Measurements from ENCODE around the gene HSPA4.
"Not testable (repeated sequence)": the region's sequence is repeated elsewhere in the genome, so short reads cannot be mapped to it uniquely, and the experiment has no call there.

The HSPA4 gene

DNA sequence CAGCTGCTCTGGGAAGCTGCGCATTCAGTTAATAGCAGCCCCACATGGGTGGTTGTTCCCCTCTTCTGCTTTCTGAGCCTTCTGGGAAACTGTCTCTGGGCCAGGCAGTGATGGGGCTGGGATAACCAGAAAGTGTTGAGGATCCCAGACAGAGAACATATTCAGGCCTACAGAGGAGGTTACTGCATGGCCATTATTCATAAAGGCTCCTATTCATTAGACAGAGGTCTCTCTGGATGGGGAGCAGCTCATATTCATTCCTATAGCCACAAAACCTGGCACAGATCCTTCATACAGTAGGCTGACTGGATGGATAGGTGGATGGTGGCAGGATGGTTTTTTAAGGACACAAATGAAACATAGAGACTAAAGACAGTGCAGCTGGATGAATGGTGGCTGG lies 76.3 kb downstream of the HSPA4 start:
- TF ChIP-seq, protein P1, sequence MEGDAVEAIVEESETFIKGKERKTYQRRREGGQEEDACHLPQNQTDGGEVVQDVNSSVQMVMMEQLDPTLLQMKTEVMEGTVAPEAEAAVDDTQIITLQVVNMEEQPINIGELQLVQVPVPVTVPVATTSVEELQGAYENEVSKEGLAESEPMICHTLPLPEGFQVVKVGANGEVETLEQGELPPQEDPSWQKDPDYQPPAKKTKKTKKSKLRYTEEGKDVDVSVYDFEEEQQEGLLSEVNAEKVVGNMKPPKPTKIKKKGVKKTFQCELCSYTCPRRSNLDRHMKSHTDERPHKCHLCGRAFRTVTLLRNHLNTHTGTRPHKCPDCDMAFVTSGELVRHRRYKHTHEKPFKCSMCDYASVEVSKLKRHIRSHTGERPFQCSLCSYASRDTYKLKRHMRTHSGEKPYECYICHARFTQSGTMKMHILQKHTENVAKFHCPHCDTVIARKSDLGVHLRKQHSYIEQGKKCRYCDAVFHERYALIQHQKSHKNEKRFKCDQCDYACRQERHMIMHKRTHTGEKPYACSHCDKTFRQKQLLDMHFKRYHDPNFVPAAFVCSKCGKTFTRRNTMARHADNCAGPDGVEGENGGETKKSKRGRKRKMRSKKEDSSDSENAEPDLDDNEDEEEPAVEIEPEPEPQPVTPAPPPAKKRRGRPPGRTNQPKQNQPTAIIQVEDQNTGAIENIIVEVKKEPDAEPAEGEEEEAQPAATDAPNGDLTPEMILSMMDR (IDR thresholded peaks at IDR 0.05): no peak
- no peak for TF ChIP-seq ZFX (IDR thresholded peaks at IDR 0.05; ENCODE audit: borderline replicate concordance)
- H3K27ac ChIP-seq: no peak overlapping the region

DNA sequence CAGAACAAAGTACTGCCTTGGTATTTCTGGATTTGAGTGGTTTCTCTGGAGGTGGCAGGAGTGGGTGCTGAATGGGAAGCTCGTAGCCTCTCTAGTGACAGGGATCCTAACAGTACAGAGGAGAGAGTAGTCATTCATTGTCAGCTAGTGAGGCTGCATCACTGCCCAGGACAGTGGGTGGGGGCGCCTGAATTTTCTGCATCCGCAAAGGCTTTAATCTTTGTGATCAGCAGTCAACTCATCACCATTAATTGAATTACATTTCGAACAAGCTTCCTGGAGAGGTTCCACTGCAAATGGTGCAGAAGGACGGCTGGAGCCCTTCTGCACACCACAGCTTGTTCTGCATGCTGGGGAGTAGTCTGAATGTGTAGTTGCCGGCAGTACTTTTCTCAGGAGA lies 77.5 kb downstream of the HSPA4 start:
- H3K27ac ChIP-seq: no peak overlapping the region
- TF ChIP-seq, protein P1 (IDR thresholded peaks at IDR 0.05): no peak
- TF ChIP-seq ZFX (IDR thresholded peaks at IDR 0.05; ENCODE audit: borderline replicate concordance): no peak

DNA sequence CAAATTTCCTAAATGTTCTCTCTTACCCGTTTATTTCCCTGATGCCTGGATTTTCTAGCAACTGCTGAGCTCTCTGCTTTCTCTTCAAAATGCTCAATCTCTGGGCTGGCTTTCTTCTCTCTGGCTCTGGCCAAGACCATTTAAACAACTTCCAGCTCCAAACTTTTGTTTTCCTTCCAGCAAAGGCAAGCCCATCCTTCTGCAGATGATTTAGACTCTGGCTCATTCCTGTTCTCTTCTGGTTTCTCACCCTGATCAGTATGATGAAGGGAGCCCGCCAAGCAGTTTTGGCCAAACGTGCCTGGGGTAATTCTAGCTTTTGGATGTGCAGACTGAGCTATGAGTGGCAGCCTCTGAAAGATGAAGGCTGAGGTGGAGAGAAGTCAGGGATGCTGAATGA lies 78.1 kb downstream of the HSPA4 start:
- H3K27ac ChIP-seq: no peak overlapping the region
- TF ChIP-seq, protein P1 (IDR thresholded peaks at IDR 0.05): no peak
- no peak for TF ChIP-seq ZFX (IDR thresholded peaks at IDR 0.05; ENCODE audit: borderline replicate concordance)

DNA sequence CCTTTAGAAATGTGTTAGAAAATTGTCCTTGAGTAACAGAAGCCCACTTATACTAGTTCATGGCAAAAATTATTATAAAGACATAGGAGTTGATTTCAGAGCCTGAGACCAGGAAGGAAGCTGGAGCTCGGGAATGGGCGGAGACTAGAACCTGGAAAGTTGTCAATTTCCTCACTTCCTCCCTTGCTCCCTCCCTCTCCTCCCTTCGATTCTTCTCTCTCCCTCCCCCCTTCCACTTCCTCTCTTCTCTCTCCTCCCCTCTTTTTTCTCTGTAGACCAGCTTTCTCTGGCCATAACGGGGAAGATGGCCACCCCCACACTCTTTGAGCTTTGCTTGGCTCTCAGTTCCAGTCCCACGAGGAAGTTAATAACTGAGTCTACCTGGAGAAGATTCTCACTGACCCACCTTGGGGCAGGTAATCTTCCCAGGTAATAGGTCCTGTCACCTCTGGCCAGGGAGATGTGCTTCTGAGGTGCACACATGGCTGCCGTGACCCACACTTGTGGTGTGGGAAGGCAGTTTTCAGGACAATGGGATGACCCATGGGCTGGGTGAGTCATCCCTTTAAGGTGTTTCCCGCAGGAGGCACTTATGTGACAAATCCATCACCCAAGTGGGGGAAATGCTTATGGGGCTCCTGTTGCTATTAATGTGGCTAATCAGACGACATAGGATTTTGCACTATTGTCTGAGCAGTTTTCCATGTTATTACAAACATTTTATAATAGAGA lies 78.7 kb downstream of the HSPA4 start:
- TF ChIP-seq ZFX (IDR thresholded peaks at IDR 0.05; ENCODE audit: borderline replicate concordance): no peak
- TF ChIP-seq, protein P1 (IDR thresholded peaks at IDR 0.05): no peak
- no peak overlapping the region for H3K27ac ChIP-seq

DNA sequence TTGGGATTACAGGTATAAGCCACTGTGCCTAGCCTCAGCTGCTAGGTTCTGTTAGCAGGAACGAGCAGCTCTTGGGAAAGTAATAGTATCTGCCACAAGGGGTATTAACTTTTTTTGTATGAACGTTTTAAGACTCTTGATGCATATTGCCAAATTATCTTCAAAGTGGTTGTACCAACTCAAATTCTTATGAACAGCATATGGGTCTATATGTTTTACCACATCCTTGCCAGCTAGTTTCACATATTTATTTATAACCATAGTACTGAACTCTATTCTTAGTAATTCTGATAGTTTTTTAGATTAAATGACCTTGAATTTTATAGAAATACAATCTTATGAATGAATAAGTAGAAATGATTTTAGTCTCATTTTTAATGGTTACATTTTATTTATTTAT lies 80.9 kb downstream of the HSPA4 start:
- TF ChIP-seq ZFX (IDR thresholded peaks at IDR 0.05; ENCODE audit: borderline replicate concordance): no peak
- TF ChIP-seq, protein P1 (IDR thresholded peaks at IDR 0.05): no peak
- H3K27ac ChIP-seq: no peak overlapping the region

DNA sequence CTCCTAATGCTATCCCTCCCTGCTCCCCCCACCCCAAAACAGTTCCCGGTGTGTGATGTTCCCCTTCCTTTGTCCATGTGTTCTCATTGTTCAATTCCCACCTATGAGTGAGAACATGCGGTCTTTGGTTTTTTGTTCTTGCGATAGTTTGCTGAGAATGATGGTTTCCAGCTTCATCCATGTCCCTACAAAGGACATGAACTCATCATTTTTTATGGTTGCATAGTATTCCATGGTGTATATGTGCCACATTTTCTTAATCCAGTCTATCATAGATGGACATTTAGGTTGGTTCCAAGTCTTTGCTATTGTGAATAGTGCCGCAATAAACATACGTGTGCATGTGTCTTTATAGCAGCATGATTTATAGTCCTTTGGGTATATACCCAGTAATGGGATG lies 81.4 kb downstream of the HSPA4 start:
- H3K27ac ChIP-seq: not testable (repeated sequence)

DNA sequence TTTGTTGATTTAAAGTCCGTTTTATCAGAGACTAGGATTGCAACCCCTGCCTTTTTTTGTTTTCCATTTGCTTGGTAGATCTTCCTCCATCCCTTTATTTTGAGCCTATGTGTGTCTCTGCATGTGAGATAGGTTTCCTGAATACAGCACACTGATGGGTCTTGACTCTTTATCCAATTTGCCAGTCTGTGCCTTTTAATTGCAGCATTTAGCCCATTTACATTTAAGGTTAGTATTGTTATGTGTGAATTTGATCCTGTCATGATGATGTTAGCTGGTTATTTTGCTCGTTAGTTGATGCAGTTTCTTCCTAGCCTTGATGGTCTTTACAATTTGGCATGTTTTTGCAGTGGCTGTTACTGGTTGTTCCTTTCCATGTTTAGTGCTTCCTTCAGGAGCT lies 85.1 kb downstream of the HSPA4 start:
- H3K27ac ChIP-seq: not testable (repeated sequence)

DNA sequence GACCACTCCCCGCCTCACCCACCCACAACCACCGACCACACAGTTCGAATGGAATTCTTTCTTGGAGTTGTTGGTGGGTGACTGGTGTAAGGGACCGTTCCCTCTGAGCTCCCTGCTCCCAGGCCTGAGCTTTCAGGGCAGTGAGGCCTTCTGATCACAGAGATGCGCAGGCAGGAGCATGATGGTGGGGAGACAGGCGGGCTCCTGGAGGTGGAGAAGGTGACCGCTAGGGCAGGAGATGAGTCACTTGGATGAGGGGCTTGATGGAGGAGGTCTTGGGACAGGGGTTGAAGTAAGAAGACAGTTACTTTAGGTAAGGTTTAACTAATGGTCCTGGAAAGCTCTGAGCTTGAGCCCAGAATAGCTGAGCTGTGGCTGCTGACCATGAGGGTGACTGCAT lies 88.5 kb downstream of the HSPA4 start:
- no peak overlapping the region for H3K27ac ChIP-seq
- TF ChIP-seq, protein P1 (IDR thresholded peaks at IDR 0.05): no peak
- TF ChIP-seq ZFX (IDR thresholded peaks at IDR 0.05; ENCODE audit: borderline replicate concordance): no peak
